HEK293 (cell line): ENCODE results near the gene BRI3.

Source experiments
- CTCF ChIA-PET: fragments of 350-600 bp; formaldehyde crosslinking; extraction: SDS; loops from one replicate; lab custom pipeline; 2021; ENCODE audit warnings: antibody characterized with exemption; lab: Yijun Ruan, JAX
- POLR2A ChIA-PET: fragments of 300-600 bp; formaldehyde crosslinking; extraction: SDS; loops from one replicate; lab custom pipeline; 2020; ENCODE audit warnings: antibody characterized with exemption, inconsistent platforms; lab: Yijun Ruan, JAX
- H3K27ac ChIP-seq: fragments of 200-500 bp; sonication (Bioruptor generic); 2 replicates; pipeline ENCODE4 v1.5.1; 2014; ENCODE audit warnings: low read depth, low read length, control low read depth, inconsistent platforms; ENCODE audit errors: extremely low read depth
- H3K36me3 ChIP-seq, 2 experiments: fragments of 200-500 bp in 1 of 2; sonication (Bioruptor generic) in 1 of 2; 1 replicate in 1 of 2; 2 replicates in 1 of 2; pipeline ENCODE4 v1.5.1; 2014 to 2017; ENCODE audit warnings: inconsistent platforms in 2 of 2, low read length in 2 of 2; ENCODE audit not compliant: control insufficient read depth in 2 of 2, insufficient read depth in 1 of 2
- H3K4me1 ChIP-seq: fragments of 200-500 bp; sonication (Bioruptor generic); 2 replicates; pipeline ENCODE4 v1.5.1; 2014; ENCODE audit warnings: mild to moderate bottlenecking, low read length, inconsistent platforms; ENCODE audit not compliant: control insufficient read depth, insufficient read depth
- H3K4me3 ChIP-seq: 2 replicates; pipeline ENCODE4 v1.5.1; 2011; ENCODE audit warnings: low read depth, mild to moderate bottlenecking, control low read depth, low read length, moderate library complexity
- H3K9me3 ChIP-seq: fragments of 200-500 bp; sonication (Bioruptor generic); 2 replicates; pipeline ENCODE4 v1.5.1; 2014; ENCODE audit warnings: low read depth, low read length, inconsistent platforms; ENCODE audit not compliant: control insufficient read depth, insufficient read depth
- GLI2 ChIP-seq: fragments of 450-650 bp; formaldehyde crosslinking; IDR thresholded peaks from 2 replicates; pipeline ENCODE4; 2017; ENCODE audit warnings: missing biosample characterization, missing genetic modification characterization, low read depth, borderline replicate concordance
- KLF1 ChIP-seq: fragments of 450-650 bp; formaldehyde crosslinking; IDR thresholded peaks from 2 replicates; pipeline ENCODE4 v1.5.1; 2016; ENCODE audit warnings: missing biosample characterization, missing genetic modification characterization
- KLF7 ChIP-seq: fragments of 450-650 bp; formaldehyde crosslinking; IDR thresholded peaks from 2 replicates; pipeline ENCODE4 v1.5.1; 2016; ENCODE audit warnings: missing biosample characterization, missing genetic modification characterization, borderline replicate concordance
- ZBTB20 ChIP-seq: fragments of 450-650 bp; formaldehyde crosslinking; IDR thresholded peaks from 2 replicates; pipeline ENCODE4 v1.5.1; 2016; ENCODE audit warnings: missing biosample characterization, missing genetic modification characterization
- ZBTB48 ChIP-seq: fragments of 450-650 bp; formaldehyde crosslinking; IDR thresholded peaks from 2 replicates; pipeline ENCODE4 v1.5.1; 2016; ENCODE audit warnings: missing biosample characterization, missing genetic modification characterization
- ZEB2 ChIP-seq: fragments of 450-650 bp; formaldehyde crosslinking; IDR thresholded peaks from 2 replicates; pipeline ENCODE4 v1.5.1; 2016; ENCODE audit warnings: missing biosample characterization, missing genetic modification characterization
- ZFP3 ChIP-seq: fragments of 450-650 bp; formaldehyde crosslinking; IDR thresholded peaks from 2 replicates; pipeline ENCODE4 v1.5.1; 2016; ENCODE audit warnings: low read depth, missing biosample characterization, missing genetic modification characterization
- ZNF132 ChIP-seq: fragments of 450-650 bp; formaldehyde crosslinking; IDR thresholded peaks from 2 replicates; pipeline ENCODE4 v1.5.1; 2017; ENCODE audit warnings: missing biosample characterization, missing genetic modification characterization, borderline replicate concordance
- ZNF23 ChIP-seq: fragments of 450-650 bp; formaldehyde crosslinking; IDR thresholded peaks from 2 replicates; pipeline ENCODE4 v1.5.1; 2016; ENCODE audit warnings: missing biosample characterization, missing genetic modification characterization, borderline replicate concordance
- ZNF391 ChIP-seq: fragments of 450-650 bp; formaldehyde crosslinking; IDR thresholded peaks from 2 replicates; pipeline ENCODE4 v1.5.1; 2016; ENCODE audit warnings: low read depth, missing biosample characterization, missing genetic modification characterization, borderline replicate concordance
- ZNF558 ChIP-seq: fragments of 450-650 bp; formaldehyde crosslinking; IDR thresholded peaks from 2 replicates; pipeline ENCODE4 v1.5.1; 2016; ENCODE audit warnings: missing biosample characterization, missing genetic modification characterization
- ZNF596 ChIP-seq: fragments of 450-650 bp; IDR thresholded peaks from 2 replicates; pipeline ENCODE4 v1.5.0; 2018; ENCODE audit warnings: missing biosample characterization, mild to moderate bottlenecking, missing genetic modification characterization, moderate library complexity
- ZNF600 ChIP-seq: fragments of 450-650 bp; formaldehyde crosslinking; IDR thresholded peaks from 2 replicates; pipeline ENCODE4 v1.5.1; 2016; ENCODE audit warnings: missing biosample characterization, missing genetic modification characterization
- TF ChIP-seq, protein P1 (sequence below): fragments of 450-650 bp; formaldehyde crosslinking; IDR thresholded peaks from 2 replicates; pipeline ENCODE4 v1.5.1; 2017; ENCODE audit warnings: missing biosample characterization, missing genetic modification characterization
- TF ChIP-seq, protein P2 (sequence below): fragments of 450-650 bp; formaldehyde crosslinking; IDR thresholded peaks from 2 replicates; pipeline ENCODE4 v1.5.1; 2016; ENCODE audit warnings: missing biosample characterization, missing genetic modification characterization
- TF ChIP-seq, protein P3 (sequence below): fragments of 450-650 bp; formaldehyde crosslinking; IDR thresholded peaks from 2 replicates; pipeline ENCODE4 v1.5.1; 2016; ENCODE audit warnings: missing biosample characterization, missing genetic modification characterization, borderline replicate concordance

Gene BRI3

GRCh38 chr7:98286093-98286539, 4.6 kb downstream of the BRI3 start:
- no peak overlapping the region for H3K27ac ChIP-seq
- peaks cover 0 to 49% of the 10 kb centered on the region in 2 experiments; a peak in 2 of 3 replicates for H3K36me3 ChIP-seq
- no peaks in the 10 kb centered on the region for H3K9me3 ChIP-seq
- CTCF ChIA-PET: no interaction called here
- H3K4me1 ChIP-seq: peaks cover 7% of the 10 kb centered on the region
- no peak overlapping the region for H3K4me3 ChIP-seq
- POLR2A ChIA-PET: no interaction called here
- no peak; the same call in 1 of the 2 replicates for TF ChIP-seq ZBTB48 (tag by site-specific recombination)
- TF ChIP-seq KLF1 (tag by site-specific recombination): peak; percentile 68
- no peak for TF ChIP-seq ZNF132 (tag by site-specific recombination)

GRCh38 chr7:98286701-98287485, 5.4 kb downstream of the BRI3 start:
- H3K4me1 ChIP-seq: peaks cover 7% of the 10 kb centered on the region
- POLR2A ChIA-PET: no interaction called here
- peaks cover 0 to 56% of the 10 kb centered on the region in 2 experiments; a peak in 2 of 3 replicates for H3K36me3 ChIP-seq
- CTCF ChIA-PET: interaction anchor here (0.6 kb wide), 1 partner anchor 9 kb away, joined by 3 read pairs; no protein-coding TSS in a partner anchor
- peak overlapping the region; percentile 17; the same call in 1 of the 2 replicates for H3K27ac ChIP-seq
- TF ChIP-seq ZNF596 (tag by site-specific recombination): no peak
- TF ChIP-seq, protein P1, sequence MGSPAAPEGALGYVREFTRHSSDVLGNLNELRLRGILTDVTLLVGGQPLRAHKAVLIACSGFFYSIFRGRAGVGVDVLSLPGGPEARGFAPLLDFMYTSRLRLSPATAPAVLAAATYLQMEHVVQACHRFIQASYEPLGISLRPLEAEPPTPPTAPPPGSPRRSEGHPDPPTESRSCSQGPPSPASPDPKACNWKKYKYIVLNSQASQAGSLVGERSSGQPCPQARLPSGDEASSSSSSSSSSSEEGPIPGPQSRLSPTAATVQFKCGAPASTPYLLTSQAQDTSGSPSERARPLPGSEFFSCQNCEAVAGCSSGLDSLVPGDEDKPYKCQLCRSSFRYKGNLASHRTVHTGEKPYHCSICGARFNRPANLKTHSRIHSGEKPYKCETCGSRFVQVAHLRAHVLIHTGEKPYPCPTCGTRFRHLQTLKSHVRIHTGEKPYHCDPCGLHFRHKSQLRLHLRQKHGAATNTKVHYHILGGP (tag by site-specific recombination): no peak
- TF ChIP-seq, protein P2, sequence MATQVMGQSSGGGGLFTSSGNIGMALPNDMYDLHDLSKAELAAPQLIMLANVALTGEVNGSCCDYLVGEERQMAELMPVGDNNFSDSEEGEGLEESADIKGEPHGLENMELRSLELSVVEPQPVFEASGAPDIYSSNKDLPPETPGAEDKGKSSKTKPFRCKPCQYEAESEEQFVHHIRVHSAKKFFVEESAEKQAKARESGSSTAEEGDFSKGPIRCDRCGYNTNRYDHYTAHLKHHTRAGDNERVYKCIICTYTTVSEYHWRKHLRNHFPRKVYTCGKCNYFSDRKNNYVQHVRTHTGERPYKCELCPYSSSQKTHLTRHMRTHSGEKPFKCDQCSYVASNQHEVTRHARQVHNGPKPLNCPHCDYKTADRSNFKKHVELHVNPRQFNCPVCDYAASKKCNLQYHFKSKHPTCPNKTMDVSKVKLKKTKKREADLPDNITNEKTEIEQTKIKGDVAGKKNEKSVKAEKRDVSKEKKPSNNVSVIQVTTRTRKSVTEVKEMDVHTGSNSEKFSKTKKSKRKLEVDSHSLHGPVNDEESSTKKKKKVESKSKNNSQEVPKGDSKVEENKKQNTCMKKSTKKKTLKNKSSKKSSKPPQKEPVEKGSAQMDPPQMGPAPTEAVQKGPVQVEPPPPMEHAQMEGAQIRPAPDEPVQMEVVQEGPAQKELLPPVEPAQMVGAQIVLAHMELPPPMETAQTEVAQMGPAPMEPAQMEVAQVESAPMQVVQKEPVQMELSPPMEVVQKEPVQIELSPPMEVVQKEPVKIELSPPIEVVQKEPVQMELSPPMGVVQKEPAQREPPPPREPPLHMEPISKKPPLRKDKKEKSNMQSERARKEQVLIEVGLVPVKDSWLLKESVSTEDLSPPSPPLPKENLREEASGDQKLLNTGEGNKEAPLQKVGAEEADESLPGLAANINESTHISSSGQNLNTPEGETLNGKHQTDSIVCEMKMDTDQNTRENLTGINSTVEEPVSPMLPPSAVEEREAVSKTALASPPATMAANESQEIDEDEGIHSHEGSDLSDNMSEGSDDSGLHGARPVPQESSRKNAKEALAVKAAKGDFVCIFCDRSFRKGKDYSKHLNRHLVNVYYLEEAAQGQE (tag by site-specific recombination): peak; percentile 75
- TF ChIP-seq, protein P3, sequence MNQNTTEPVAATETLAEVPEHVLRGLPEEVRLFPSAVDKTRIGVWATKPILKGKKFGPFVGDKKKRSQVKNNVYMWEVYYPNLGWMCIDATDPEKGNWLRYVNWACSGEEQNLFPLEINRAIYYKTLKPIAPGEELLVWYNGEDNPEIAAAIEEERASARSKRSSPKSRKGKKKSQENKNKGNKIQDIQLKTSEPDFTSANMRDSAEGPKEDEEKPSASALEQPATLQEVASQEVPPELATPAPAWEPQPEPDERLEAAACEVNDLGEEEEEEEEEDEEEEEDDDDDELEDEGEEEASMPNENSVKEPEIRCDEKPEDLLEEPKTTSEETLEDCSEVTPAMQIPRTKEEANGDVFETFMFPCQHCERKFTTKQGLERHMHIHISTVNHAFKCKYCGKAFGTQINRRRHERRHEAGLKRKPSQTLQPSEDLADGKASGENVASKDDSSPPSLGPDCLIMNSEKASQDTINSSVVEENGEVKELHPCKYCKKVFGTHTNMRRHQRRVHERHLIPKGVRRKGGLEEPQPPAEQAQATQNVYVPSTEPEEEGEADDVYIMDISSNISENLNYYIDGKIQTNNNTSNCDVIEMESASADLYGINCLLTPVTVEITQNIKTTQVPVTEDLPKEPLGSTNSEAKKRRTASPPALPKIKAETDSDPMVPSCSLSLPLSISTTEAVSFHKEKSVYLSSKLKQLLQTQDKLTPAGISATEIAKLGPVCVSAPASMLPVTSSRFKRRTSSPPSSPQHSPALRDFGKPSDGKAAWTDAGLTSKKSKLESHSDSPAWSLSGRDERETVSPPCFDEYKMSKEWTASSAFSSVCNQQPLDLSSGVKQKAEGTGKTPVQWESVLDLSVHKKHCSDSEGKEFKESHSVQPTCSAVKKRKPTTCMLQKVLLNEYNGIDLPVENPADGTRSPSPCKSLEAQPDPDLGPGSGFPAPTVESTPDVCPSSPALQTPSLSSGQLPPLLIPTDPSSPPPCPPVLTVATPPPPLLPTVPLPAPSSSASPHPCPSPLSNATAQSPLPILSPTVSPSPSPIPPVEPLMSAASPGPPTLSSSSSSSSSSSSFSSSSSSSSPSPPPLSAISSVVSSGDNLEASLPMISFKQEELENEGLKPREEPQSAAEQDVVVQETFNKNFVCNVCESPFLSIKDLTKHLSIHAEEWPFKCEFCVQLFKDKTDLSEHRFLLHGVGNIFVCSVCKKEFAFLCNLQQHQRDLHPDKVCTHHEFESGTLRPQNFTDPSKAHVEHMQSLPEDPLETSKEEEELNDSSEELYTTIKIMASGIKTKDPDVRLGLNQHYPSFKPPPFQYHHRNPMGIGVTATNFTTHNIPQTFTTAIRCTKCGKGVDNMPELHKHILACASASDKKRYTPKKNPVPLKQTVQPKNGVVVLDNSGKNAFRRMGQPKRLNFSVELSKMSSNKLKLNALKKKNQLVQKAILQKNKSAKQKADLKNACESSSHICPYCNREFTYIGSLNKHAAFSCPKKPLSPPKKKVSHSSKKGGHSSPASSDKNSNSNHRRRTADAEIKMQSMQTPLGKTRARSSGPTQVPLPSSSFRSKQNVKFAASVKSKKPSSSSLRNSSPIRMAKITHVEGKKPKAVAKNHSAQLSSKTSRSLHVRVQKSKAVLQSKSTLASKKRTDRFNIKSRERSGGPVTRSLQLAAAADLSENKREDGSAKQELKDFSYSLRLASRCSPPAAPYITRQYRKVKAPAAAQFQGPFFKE (tag by site-specific recombination): no peak
- no peak for TF ChIP-seq KLF7
- 0 out of 2 replicates have a peak, but pooled peaks have one; percentile 24 for TF ChIP-seq ZBTB20 (tag by site-specific recombination)
- no peak for TF ChIP-seq ZNF558 (tag by site-specific recombination)
- no peak for TF ChIP-seq ZNF391 (tag by site-specific recombination)
- TF ChIP-seq GLI2: no peak
- TF ChIP-seq ZFP3 (tag by site-specific recombination): no peak
- TF ChIP-seq ZEB2 (tag by site-specific recombination): no peak
- no peak for TF ChIP-seq ZNF23 (tag by site-specific recombination)
- TF ChIP-seq ZNF600: peak; percentile 21; the same call in 1 of the 2 replicates
- TF ChIP-seq, all 188 proteins: peak for 3
- Histone ChIP-seq H3K4me3 (no peak overlapping the region), H3K9me3 (no peaks in the 10 kb centered on the region)
